SK-N-SH treated with all-trans-retinoic acid at 6 μM for 48 hours (cell line): ENCODE measurements around the gene CRYGB.

Source experiments
- ATAC-seq: fragments of 200-7000 bp; cut with Tn5 transposase; 3 replicates; pipeline ENCODE4 v1.9.1; 2020; ENCODE audit warnings: mild to moderate bottlenecking, moderate library complexity
- ARNTL ChIP-seq: fragments of 450-650 bp; formaldehyde crosslinking; IDR thresholded peaks from 2 replicates; pipeline ENCODE4 v1.5.0; 2020; ENCODE audit warnings: low read depth, mild to moderate bottlenecking, moderate library complexity, borderline replicate concordance
- BACH2 ChIP-seq: fragments of 250-450 bp; sonication (Bioruptor Pico); IDR thresholded peaks from 2 replicates; pipeline ENCODE4 v1.9.0; 2021; ENCODE audit warnings: mild to moderate bottlenecking, borderline replicate concordance
- CSDC2 ChIP-seq: fragments of 250-450 bp; sonication (Bioruptor Pico); IDR thresholded peaks from 2 replicates; pipeline ENCODE4 v1.5.0; 2020; ENCODE audit warnings: mild to moderate bottlenecking, moderate library complexity
- GLIS3 ChIP-seq: fragments of 250-450 bp; sonication (Bioruptor Pico); IDR thresholded peaks from 2 replicates; pipeline ENCODE4 v1.5.0; 2020; ENCODE audit warnings: mild to moderate bottlenecking, moderate library complexity
- ISL1 ChIP-seq: fragments of 250-450 bp; sonication (Bioruptor Pico); IDR thresholded peaks from 2 replicates; pipeline ENCODE4 v2.1.2; 2022; ENCODE audit warnings: mild to moderate bottlenecking, moderate library complexity
- OSR1 ChIP-seq: fragments of 250-450 bp; sonication (Bioruptor Pico); IDR thresholded peaks from 2 replicates; pipeline ENCODE4 v1.8.0; 2022; ENCODE audit warnings: moderate library complexity, mild to moderate bottlenecking, inconsistent platforms
- PPARA ChIP-seq: fragments of 250-450 bp; sonication (Bioruptor Pico); IDR thresholded peaks from 2 replicates; pipeline ENCODE4 v1.5.0; 2020; ENCODE audit warnings: mild to moderate bottlenecking, borderline replicate concordance
- RARB ChIP-seq: fragments of 250-450 bp; sonication (Bioruptor Pico); IDR thresholded peaks from 2 replicates; pipeline ENCODE4 v1.8.0; 2021; ENCODE audit warnings: mild to moderate bottlenecking, moderate library complexity
- SNAI2 ChIP-seq: fragments of 250-450 bp; sonication (Bioruptor Pico); IDR thresholded peaks from 2 replicates; pipeline ENCODE4 v1.5.0; 2020; ENCODE audit warnings: mild to moderate bottlenecking, moderate library complexity
- TCF4 ChIP-seq: fragments of 250-450 bp; sonication (Bioruptor Pico); IDR thresholded peaks from 2 replicates; pipeline ENCODE4 v1.8.0; 2021; ENCODE audit warnings: mild to moderate bottlenecking, moderate library complexity, borderline replicate concordance
- TOX ChIP-seq: fragments of 250-450 bp; sonication (Bioruptor Pico); IDR thresholded peaks from 2 replicates; pipeline ENCODE4 v1.8.0; 2021; ENCODE audit warnings: mild to moderate bottlenecking, moderate library complexity, borderline replicate concordance
- ZC3H10 ChIP-seq: fragments of 250-450 bp; sonication (Bioruptor Pico); IDR thresholded peaks from 2 replicates; pipeline ENCODE4 v1.5.1; 2021; ENCODE audit warnings: mild to moderate bottlenecking, moderate library complexity
- ZFP3 ChIP-seq: fragments of 250-450 bp; sonication (Bioruptor Pico); IDR thresholded peaks from 2 replicates; pipeline ENCODE4 v1.5.0; 2020; ENCODE audit warnings: mild to moderate bottlenecking, moderate library complexity
- ZNF565 ChIP-seq: fragments of 450-650 bp; formaldehyde crosslinking; conservative IDR thresholded peaks from 2 replicates; pipeline ENCODE4 v1.5.0; 2020; ENCODE audit warnings: low read depth, mild to moderate bottlenecking, moderate library complexity
- ZNF70 ChIP-seq: fragments of 450-650 bp; formaldehyde crosslinking; IDR thresholded peaks from 2 replicates; pipeline ENCODE4 v1.5.0; 2020; ENCODE audit warnings: mild to moderate bottlenecking, moderate library complexity
- ZNF8 ChIP-seq: fragments of 450-650 bp; formaldehyde crosslinking; IDR thresholded peaks from 2 replicates; pipeline ENCODE4 v1.5.0; 2020; ENCODE audit warnings: mild to moderate bottlenecking, moderate library complexity
- TF ChIP-seq, protein P1 (sequence below): fragments of 250-450 bp; sonication (Bioruptor Pico); IDR thresholded peaks from 2 replicates; pipeline ENCODE4 v1.5.1; 2021; ENCODE audit warnings: mild to moderate bottlenecking, moderate library complexity
- TF ChIP-seq, protein P2 (sequence below): fragments of 250-450 bp; sonication (Bioruptor Pico); IDR thresholded peaks from 2 replicates; pipeline ENCODE4 v1.5.0; 2020; ENCODE audit warnings: mild to moderate bottlenecking, moderate library complexity
- TF ChIP-seq, protein P3 (sequence below): fragments of 250-450 bp; sonication (Bioruptor Pico); IDR thresholded peaks from 2 replicates; pipeline ENCODE4 v1.8.0; 2020; ENCODE audit warnings: mild to moderate bottlenecking, moderate library complexity, borderline replicate concordance
- TF ChIP-seq, protein P4 (sequence below): fragments of 250-450 bp; sonication (Bioruptor Pico); IDR thresholded peaks from 2 replicates; pipeline ENCODE4 v1.8.0; 2021; ENCODE audit warnings: low read depth, mild to moderate bottlenecking, moderate library complexity, borderline replicate concordance
- TF ChIP-seq, protein P5 (sequence below): fragments of 250-450 bp; sonication (Bioruptor Pico); IDR thresholded peaks from 2 replicates; pipeline ENCODE4 v1.5.1; 2020; ENCODE audit warnings: low read depth, mild to moderate bottlenecking, moderate library complexity

Gene CRYGB

DNA sequence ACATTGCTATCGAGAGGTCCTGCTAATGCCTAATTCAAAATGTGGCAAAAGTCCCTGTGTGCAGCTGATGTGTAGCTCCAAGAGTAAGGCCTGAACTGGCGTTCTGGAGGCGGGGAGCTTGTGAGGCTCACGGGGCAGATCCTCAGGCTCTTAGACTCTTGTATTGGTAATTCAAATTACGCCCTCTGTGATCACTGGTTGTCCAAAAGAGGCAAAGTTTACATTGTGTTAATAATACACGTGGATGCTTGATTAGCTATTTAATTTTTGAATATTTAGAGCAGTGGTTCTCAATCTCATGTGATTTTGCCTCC lies 29.8 kb upstream of the CRYGB start:
- no peak for TF ChIP-seq ARNTL (CRISPR knock-in tag)
- no peak for TF ChIP-seq TOX (CRISPR knock-in tag)
- TF ChIP-seq ZC3H10 (CRISPR knock-in tag) = no peak
- TF ChIP-seq, protein P1, sequence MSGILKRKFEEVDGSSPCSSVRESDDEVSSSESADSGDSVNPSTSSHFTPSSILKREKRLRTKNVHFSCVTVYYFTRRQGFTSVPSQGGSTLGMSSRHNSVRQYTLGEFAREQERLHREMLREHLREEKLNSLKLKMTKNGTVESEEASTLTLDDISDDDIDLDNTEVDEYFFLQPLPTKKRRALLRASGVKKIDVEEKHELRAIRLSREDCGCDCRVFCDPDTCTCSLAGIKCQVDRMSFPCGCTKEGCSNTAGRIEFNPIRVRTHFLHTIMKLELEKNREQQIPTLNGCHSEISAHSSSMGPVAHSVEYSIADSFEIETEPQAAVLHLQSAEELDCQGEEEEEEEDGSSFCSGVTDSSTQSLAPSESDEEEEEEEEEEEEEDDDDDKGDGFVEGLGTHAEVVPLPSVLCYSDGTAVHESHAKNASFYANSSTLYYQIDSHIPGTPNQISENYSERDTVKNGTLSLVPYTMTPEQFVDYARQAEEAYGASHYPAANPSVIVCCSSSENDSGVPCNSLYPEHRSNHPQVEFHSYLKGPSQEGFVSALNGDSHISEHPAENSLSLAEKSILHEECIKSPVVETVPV (CRISPR knock-in tag) = no peak
- TF ChIP-seq TCF4 = no peak
- TF ChIP-seq, protein P2, sequence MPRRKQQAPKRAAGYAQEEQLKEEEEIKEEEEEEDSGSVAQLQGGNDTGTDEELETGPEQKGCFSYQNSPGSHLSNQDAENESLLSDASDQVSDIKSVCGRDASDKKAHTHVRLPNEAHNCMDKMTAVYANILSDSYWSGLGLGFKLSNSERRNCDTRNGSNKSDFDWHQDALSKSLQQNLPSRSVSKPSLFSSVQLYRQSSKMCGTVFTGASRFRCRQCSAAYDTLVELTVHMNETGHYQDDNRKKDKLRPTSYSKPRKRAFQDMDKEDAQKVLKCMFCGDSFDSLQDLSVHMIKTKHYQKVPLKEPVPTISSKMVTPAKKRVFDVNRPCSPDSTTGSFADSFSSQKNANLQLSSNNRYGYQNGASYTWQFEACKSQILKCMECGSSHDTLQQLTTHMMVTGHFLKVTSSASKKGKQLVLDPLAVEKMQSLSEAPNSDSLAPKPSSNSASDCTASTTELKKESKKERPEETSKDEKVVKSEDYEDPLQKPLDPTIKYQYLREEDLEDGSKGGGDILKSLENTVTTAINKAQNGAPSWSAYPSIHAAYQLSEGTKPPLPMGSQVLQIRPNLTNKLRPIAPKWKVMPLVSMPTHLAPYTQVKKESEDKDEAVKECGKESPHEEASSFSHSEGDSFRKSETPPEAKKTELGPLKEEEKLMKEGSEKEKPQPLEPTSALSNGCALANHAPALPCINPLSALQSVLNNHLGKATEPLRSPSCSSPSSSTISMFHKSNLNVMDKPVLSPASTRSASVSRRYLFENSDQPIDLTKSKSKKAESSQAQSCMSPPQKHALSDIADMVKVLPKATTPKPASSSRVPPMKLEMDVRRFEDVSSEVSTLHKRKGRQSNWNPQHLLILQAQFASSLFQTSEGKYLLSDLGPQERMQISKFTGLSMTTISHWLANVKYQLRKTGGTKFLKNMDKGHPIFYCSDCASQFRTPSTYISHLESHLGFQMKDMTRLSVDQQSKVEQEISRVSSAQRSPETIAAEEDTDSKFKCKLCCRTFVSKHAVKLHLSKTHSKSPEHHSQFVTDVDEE = no peak
- TF ChIP-seq, protein P3, sequence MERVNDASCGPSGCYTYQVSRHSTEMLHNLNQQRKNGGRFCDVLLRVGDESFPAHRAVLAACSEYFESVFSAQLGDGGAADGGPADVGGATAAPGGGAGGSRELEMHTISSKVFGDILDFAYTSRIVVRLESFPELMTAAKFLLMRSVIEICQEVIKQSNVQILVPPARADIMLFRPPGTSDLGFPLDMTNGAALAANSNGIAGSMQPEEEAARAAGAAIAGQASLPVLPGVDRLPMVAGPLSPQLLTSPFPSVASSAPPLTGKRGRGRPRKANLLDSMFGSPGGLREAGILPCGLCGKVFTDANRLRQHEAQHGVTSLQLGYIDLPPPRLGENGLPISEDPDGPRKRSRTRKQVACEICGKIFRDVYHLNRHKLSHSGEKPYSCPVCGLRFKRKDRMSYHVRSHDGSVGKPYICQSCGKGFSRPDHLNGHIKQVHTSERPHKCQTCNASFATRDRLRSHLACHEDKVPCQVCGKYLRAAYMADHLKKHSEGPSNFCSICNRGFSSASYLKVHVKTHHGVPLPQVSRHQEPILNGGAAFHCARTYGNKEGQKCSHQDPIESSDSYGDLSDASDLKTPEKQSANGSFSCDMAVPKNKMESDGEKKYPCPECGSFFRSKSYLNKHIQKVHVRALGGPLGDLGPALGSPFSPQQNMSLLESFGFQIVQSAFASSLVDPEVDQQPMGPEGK (CRISPR knock-in tag) = no peak
- no peak for TF ChIP-seq GLIS3
- no peak for TF ChIP-seq ZNF70 (CRISPR knock-in tag)
- no peak for TF ChIP-seq CSDC2 (CRISPR knock-in tag)
- TF ChIP-seq RARB (CRISPR knock-in tag) = no peak
- TF ChIP-seq ISL1 (CRISPR knock-in tag) = no peak
- TF ChIP-seq PPARA (CRISPR knock-in tag) = no peak
- TF ChIP-seq ZNF8 = no peak
- TF ChIP-seq OSR1 (CRISPR knock-in tag) = no peak
- TF ChIP-seq ZNF565 = no peak
- TF ChIP-seq SNAI2 = no peak
- TF ChIP-seq, protein P4, sequence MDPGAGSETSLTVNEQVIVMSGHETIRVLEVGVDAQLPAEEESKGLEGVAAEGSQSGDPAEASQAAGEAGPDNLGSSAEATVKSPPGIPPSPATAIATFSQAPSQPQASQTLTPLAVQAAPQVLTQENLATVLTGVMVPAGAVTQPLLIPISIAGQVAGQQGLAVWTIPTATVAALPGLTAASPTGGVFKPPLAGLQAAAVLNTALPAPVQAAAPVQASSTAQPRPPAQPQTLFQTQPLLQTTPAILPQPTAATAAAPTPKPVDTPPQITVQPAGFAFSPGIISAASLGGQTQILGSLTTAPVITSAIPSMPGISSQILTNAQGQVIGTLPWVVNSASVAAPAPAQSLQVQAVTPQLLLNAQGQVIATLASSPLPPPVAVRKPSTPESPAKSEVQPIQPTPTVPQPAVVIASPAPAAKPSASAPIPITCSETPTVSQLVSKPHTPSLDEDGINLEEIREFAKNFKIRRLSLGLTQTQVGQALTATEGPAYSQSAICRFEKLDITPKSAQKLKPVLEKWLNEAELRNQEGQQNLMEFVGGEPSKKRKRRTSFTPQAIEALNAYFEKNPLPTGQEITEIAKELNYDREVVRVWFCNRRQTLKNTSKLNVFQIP (CRISPR knock-in tag) = no peak
- TF ChIP-seq, all 23 proteins: peak for 0
- 0 out of 3 replicates have a peak, but pooled peaks have one; percentile 11 for ATAC-seq

DNA sequence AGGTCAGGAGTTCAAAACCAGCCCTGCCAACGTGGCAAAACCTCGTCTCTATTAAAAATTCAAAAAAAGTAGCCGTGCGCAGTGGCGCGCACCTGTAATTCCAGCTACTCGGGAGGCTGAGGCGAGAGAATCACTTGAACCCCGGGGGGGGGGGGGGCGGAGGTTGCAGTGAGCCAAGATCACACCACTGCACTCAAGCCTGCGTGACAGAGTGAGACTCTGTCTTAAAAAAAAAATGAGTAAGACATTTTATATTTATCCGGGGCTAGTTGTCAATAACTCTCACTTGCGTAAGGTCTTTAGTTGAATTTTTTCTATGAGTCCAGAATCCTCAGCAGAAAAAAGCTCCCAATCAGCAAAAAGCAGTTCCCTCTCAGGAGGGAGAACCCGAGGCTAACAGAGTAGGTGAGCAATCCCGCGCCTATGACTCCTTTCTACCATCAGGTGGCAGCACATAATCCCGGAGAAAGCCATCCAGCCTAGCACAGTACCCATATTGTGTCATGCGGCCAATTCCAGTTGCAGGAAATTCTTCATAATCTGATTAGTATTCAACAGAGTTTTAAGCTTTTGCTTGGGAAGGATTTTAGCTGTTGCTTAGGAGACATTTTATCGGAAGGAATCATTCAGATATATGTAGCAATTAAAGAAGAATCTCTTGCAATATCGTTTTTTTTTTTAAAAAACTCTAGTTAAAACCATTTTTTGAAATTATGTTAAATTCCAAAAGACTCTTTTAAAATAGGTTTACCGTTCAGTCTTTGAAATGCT lies 29.3 kb upstream of the CRYGB start:
- ATAC-seq = peak; percentile 100
- no peak for TF ChIP-seq ZC3H10 (CRISPR knock-in tag)
- TF ChIP-seq BACH2 (CRISPR knock-in tag) = no peak

DNA sequence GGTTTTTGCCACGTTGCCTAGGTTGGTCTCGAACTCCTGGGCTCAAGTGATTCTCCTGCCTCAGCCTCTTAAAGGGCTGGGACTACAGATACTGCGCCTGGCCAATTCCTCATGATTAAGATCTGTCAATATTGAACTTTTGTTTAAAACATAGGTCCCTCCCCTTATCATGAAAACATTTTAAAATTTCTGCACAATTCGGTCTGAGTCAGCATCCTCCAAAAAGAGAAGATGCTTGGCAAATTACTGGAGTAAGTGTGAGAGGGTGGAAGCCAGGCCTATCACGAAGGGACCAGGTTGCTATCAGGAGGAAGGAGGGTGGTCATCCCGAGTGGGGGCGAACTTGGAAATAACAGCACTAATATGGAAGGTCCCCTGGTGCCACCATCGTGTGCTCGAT lies 28.2 kb upstream of the CRYGB start:
- ATAC-seq = no peak
- no peak for TF ChIP-seq TCF4

DNA sequence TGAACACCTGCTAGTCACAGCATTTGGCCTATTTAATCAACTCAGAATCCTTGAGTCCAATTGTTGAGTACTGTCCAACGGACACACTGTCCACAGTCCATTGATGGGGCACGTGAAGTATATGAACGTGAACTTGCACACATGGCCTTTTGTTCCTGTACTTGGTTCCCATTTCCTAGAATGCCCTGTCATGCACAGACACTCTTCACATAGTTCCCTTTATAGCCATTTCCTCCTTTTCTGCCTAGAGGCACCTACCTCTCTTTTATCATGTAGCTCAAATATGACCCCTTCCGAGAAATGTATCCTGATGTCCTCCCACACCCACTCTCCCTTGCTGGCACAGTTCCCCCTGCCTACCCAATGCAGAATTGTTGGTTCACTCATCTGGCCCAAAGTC lies 26.2 kb upstream of the CRYGB start:
- ATAC-seq = no peak
- no peak for TF ChIP-seq BACH2 (CRISPR knock-in tag)
- TF ChIP-seq OSR1 (CRISPR knock-in tag) = no peak
- no peak for TF ChIP-seq CSDC2 (CRISPR knock-in tag)
- TF ChIP-seq SNAI2 = no peak
- no peak for TF ChIP-seq TCF4
- no peak for TF ChIP-seq ZFP3 (CRISPR knock-in tag)
- TF ChIP-seq, protein P2 = no peak
- TF ChIP-seq, protein P5, sequence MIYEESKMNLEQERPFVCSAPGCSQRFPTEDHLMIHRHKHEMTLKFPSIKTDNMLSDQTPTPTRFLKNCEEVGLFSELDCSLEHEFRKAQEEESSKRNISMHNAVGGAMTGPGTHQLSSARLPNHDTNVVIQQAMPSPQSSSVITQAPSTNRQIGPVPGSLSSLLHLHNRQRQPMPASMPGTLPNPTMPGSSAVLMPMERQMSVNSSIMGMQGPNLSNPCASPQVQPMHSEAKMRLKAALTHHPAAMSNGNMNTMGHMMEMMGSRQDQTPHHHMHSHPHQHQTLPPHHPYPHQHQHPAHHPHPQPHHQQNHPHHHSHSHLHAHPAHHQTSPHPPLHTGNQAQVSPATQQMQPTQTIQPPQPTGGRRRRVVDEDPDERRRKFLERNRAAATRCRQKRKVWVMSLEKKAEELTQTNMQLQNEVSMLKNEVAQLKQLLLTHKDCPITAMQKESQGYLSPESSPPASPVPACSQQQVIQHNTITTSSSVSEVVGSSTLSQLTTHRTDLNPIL = no peak
- no peak for TF ChIP-seq ZNF8
- TF ChIP-seq ARNTL (CRISPR knock-in tag) = no peak
- TF ChIP-seq PPARA (CRISPR knock-in tag) = no peak
